Stimulated activated CD4-positive, alpha-beta T cell treated with anti-CD3 and anti-CD28 coated beads, Interleukin-1b, Interleukin-23, amount 100 ng/mL, for 1 hour (primary cell): ENCODE measurements around the gene OR7E24.
"Not testable (repeated sequence)": the region's sequence is repeated elsewhere in the genome, so short reads cannot be mapped to it uniquely, and the experiment has no call there.

Source experiments
- DNase-seq, 2 donors: peaks; one replicate each; pipeline ENCODE4 v3.0.0-alpha.2; 2020; ENCODE audit warnings: low read depth in 2 of 2

OR7E24 gene

GRCh38 chr19:9250630-9251029 is at the start of gene OR7E24:
Gene OR7E24 (plus strand): TSS chr19:9250930. CDS start chr19:9251044, 114 bp downstream.
- no peak for DNase-seq

GRCh38 chr19:9205501-9206113 is 45.1 kb upstream of the OR7E24 start:
- peak; percentile 14 to 44 for DNase-seq

GRCh38 chr19:9219489-9219888 is 31.2 kb upstream of the OR7E24 start, which contains the start of gene OR7D4:
Gene OR7D4 (minus strand): TSS chr19:9219589. CDS start chr19:9214837, 4,752 bp downstream.
- no peak for DNase-seq

GRCh38 chr19:9251236-9251635 is 506 bp downstream of the OR7E24 start:
- no peak for DNase-seq

- DNase-seq = not testable (repeated sequence)
These were observed 32.8 kb downstream of the OR7E24 start for GRCh38 chr19:9283485-9283884.

GRCh38 chr19:9289231-9289884 is 38.6 kb downstream of the OR7E24 start:
- DNase-seq = no peak

GRCh38 chr19:9295411-9295849 is 44.7 kb downstream of the OR7E24 start:
- DNase-seq = no peak

GRCh38 chr19:9296336-9296735 is 45.6 kb downstream of the OR7E24 start:
- no peak for DNase-seq
